ENCODE results near the gene SNX11. TPM values are rescaled to one million over a fixed set of nuclear protein-coding genes. Genes with fewer than 3 reads are reported as not detected.
A peak's percentile ranks its signal among the peaks of the same experiment; 100 is the strongest.

SNX11 gene
- polyA plus RNA-seq, 6 donors from 2014 or later, result 31.9 to 59.4 (median 38.3) TPM

DNA sequence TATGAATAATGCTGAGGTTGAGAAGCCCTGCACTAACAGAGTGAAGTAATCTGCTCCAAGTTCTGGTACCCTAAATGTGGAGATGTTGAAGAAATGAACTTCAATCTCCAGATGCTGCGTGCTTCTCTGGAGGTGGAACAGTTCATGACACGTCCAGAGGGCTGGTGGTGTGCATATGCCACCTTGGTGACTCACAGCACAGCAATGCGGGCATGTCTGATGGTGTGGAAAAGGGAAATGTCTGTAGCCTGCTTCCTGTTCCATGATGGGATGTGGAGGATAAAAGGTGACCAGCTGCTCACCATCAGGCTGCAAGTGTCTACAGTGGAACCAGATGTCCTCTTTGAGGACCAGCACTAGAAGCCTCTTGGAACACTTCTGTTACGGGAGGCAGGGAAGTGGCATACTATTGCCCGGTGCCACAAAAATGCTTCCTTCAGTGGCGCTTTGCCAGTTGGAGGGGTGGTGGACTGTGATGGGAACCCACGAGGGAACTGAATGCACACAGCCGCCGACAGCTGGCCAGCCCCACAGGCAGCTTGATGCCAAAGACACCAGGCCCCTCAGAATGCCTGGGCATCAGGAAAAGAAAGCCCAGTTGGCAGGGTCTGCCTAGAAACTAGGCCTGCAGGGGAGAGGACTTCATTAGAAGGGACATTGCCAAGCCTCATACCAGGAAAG lies 19.9 kb downstream of the SNX11 start:
- no peaks in the 10 kb centered on the region for H3K27me3 Mint-ChIP-seq
- no peak overlapping the region for H3K4me3 Mint-ChIP-seq
- H3K9me3 Mint-ChIP-seq, result no peaks in the 10 kb centered on the region
- H3K27ac Mint-ChIP-seq, result no peak overlapping the region
- ATAC-seq (ENCODE audit: low read depth in 2 of 2) (no peak), DNase-seq (no peak)
- H3K4me1 Mint-ChIP-seq, result peaks cover 3 to 7% (median 4%) of the 10 kb centered on the region in 3 donors
- H3K36me3 Mint-ChIP-seq, result peaks cover 0 to 9% of the 10 kb centered on the region in 2 donors

GRCh38 chr17:48128400-48128799 lies 20.8 kb downstream of the SNX11 start:
- Mint-ChIP-seq H3K4me3 (no peak overlapping the region), H3K4me1 (peaks cover 3 to 7% (median 4%) of the 10 kb centered on the region in 3 donors), H3K36me3 (peaks cover 0 to 3% of the 10 kb centered on the region in 2 donors), H3K27me3 (no peaks in the 10 kb centered on the region), H3K27ac (peak overlapping the region in 1 of 6 donors; percentile 22), H3K9me3 (no peaks in the 10 kb centered on the region)
- no peak for DNase-seq
- ATAC-seq (ENCODE audit: low read depth in 2 of 2), result no peak

DNA sequence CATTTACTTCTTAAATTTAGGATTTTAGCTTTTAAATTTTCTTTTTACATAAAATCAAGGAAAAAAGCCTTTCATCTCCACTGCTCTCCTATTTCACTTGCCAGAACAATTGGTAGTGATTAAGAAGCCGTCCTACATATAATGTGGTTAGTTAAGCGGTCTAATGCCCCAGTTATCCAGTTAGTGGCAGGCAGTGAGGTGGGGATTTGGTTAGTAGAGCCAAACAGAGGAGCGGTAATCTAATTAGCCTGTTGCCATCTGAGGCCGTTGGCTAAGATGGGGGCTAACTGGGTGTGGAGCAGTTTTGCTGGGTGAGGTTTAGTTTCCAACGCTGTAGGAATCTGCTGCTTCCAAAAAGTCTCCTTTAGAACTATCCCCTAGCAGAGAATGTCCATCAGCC lies 22.4 kb downstream of the SNX11 start:
- Mint-ChIP-seq H3K27ac (peak overlapping the region in 1 of 6 donors; percentile 47), H3K27me3 (no peaks in the 10 kb centered on the region), H3K4me3 (no peak overlapping the region), H3K36me3 (no peaks in the 10 kb centered on the region), H3K9me3 (no peaks in the 10 kb centered on the region), H3K4me1 (peaks cover 3 to 7% (median 4%) of the 10 kb centered on the region in 3 donors)
- DNase-seq (no peak), ATAC-seq (ENCODE audit: low read depth in 2 of 2) (no peak)

DNA sequence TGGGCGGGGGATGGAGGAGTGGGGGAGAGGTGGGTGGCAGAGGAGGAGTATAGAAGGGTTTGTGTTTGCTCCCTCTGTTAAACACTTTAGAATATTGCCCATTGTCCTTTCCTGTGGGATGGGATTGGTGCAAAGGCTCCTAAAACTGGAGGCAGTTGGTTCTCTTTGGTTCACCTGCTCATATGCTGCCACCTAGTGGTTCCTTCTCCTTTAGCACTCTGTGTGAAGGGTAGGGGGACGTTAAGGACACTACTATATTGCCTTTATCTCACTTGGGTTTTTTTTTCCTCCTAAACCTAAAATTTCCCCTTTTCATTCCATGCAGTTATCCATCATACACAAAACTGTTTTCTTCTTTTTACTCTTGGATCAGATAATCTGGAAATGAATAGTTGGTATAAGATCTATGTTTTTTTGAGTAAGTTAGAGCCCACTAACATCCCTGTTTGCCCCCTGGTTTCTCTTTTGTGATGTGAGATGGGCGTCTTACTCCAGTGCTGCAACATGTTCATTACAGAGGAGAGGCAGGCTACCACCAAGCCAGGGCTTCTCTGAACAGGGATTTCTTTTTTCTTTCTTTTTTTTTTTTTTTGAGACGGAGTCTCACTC lies 23.8 kb downstream of the SNX11 start:
- Mint-ChIP-seq H3K27ac (peak overlapping the region in 4 of 6 donors; percentile 13 to 76 (median 46)), H3K4me3 (no peak overlapping the region), H3K36me3 (no peaks in the 10 kb centered on the region), H3K4me1 (peaks cover 3 to 7% (median 4%) of the 10 kb centered on the region in 3 donors), H3K9me3 (no peaks in the 10 kb centered on the region), H3K27me3 (no peaks in the 10 kb centered on the region)
- DNase-seq (peak; percentile 60), ATAC-seq (ENCODE audit: low read depth in 2 of 2) (peak; percentile 81 to 88)

DNA sequence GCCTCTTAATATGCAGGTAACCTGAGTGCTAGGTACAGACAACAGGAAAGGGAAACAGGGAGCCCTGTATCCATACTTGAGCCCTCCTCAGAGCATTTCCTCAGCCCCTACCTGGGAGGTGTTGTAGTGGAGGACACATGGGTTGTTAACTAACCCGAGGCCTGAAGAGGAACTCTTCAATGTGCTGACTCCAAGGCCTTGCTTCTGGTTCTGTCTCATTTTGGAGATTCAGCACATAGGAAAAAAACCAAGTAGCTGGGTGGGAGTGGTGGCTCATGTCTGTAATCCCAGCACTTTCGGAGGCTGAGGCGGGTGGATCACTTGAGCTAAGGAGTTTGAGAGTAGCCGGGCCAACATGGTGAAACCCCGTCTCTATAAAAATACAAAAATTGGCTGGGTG lies 24.8 kb downstream of the SNX11 start:
- no peak overlapping the region for H3K4me3 Mint-ChIP-seq
- DNase-seq (no peak), ATAC-seq (ENCODE audit: low read depth in 2 of 2) (no peak)
- H3K4me1 Mint-ChIP-seq, result peaks cover 3 to 7% (median 4%) of the 10 kb centered on the region in 3 donors
- H3K27me3 Mint-ChIP-seq, result no peaks in the 10 kb centered on the region
- no peak overlapping the region for H3K27ac Mint-ChIP-seq
- no peaks in the 10 kb centered on the region for H3K9me3 Mint-ChIP-seq
- H3K36me3 Mint-ChIP-seq, result no peaks in the 10 kb centered on the region

GRCh38 chr17:48134912-48135480 lies 27.4 kb downstream of the SNX11 start:
- Mint-ChIP-seq H3K4me1 (peaks cover 7 to 12% (median 8%) of the 10 kb centered on the region in 3 donors), H3K36me3 (peaks cover 0 to 5% of the 10 kb centered on the region in 2 donors), H3K9me3 (no peaks in the 10 kb centered on the region), H3K27me3 (no peaks in the 10 kb centered on the region), H3K4me3 (no peak overlapping the region), H3K27ac (peak overlapping the region in 1 of 6 donors; percentile 80)
- DNase-seq, result no peak
- no peak for ATAC-seq (ENCODE audit: low read depth in 2 of 2)

DNA sequence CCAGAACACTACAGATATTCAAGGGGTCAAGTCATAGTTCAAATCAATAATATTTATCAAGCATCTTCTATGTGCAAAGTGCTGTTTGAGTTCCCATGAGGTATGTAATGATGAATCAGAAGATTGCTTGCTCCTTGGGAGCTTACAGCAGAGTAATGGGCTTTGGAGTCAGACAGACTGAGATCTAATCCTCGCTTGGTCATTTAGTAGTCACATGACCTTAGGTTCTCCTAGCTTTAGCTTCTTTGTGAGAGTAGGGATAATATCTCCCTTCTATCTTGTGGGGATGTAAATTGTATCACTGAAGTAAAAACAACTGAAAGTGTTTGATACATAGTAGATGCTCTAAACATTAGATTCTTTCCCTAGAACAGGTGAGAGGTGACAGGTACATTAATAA lies 30.1 kb downstream of the SNX11 start:
- Mint-ChIP-seq H3K27me3 (no peaks in the 10 kb centered on the region), H3K4me3 (no peak overlapping the region), H3K36me3 (peaks cover 0 to 5% of the 10 kb centered on the region in 2 donors), H3K4me1 (peaks cover 10 to 18% (median 12%) of the 10 kb centered on the region in 3 donors), H3K9me3 (no peaks in the 10 kb centered on the region), H3K27ac (no peak overlapping the region)
- no peak for DNase-seq
- no peak for ATAC-seq (ENCODE audit: low read depth in 2 of 2)

DNA sequence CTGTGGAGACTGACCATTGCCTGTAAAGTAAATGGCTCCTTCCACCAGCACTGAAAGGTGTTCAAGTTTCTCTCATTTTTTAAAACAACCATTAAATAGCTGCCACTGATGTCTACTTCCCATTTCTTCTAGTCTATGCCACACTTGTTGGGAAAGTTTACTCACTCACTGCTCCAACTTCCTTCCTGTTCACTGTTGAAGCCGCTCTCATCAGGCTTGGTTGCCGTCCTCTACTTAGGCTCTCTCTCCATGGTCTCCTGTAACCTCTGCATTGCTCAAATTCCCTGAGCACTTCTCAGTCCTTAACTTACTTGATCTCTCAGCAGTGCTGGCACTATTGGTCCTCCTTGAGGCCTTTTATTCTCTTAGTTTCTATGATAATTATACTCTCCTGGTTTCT lies 32.4 kb downstream of the SNX11 start:
- DNase-seq, result no peak
- Mint-ChIP-seq H3K27ac (peak overlapping the region; percentile 3 to 80 (median 52)), H3K4me1 (peaks cover 10 to 21% (median 12%) of the 10 kb centered on the region in 3 donors), H3K9me3 (no peaks in the 10 kb centered on the region), H3K4me3 (no peak overlapping the region), H3K36me3 (peaks cover 0 to 5% of the 10 kb centered on the region in 2 donors), H3K27me3 (no peaks in the 10 kb centered on the region)
- no peak for ATAC-seq (ENCODE audit: low read depth in 2 of 2)

DNA sequence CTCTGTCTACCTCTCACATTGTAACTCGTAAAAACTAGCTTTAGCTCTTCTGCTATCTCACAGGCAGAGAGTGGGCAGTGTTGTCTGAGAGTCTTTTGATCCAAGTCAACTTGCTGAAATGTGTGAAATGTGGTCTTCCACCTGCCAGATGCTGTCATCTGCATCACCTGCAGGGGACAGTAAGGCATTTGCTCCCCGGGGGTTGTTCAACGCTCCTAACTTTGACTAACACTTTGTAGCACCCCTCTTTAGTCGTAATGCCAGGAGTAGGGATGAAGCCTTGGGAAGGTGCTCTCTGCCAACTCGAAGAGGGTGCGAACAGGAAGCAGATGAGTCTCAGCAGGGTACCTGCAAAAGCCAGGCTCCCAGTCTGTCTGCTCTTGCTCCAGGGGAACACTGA lies 36.1 kb downstream of the SNX11 start:
- H3K27me3 Mint-ChIP-seq, result no peaks in the 10 kb centered on the region
- H3K27ac Mint-ChIP-seq, result no peak overlapping the region

DNA sequence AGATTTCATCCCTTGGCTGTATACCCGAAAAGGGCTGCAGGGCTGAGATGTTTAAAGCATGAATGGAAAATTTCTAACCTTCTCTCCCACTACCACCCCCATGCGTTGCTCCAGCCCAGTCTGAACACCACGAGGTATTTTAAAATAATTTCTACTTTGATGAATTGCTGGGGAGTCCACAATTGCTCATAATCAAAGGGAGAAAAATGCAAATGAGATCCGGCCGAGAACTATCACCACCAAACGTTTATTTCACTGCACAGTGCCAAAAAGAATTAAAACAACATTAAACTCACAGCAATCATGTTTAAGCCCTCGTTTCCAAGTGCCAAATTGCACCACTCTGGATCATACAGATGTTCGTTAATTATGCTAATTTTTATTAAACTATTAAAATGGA lies 36.7 kb downstream of the SNX11 start:
- no peak for ATAC-seq (ENCODE audit: low read depth in 2 of 2)
- Mint-ChIP-seq H3K27ac (peak overlapping the region in 1 of 6 donors; percentile 15), H3K4me1 (peaks cover 10 to 21% (median 12%) of the 10 kb centered on the region in 3 donors), H3K27me3 (no peaks in the 10 kb centered on the region), H3K36me3 (peaks cover 7 to 23% of the 10 kb centered on the region in 2 donors), H3K4me3 (no peak overlapping the region), H3K9me3 (no peaks in the 10 kb centered on the region)
- DNase-seq, result no peak

More for the DNA sequence above, 36.1 kb downstream of the SNX11 start:
- Mint-ChIP-seq H3K9me3 (no peaks in the 10 kb centered on the region), H3K36me3 (peaks cover 7 to 17% of the 10 kb centered on the region in 2 donors), H3K4me1 (peaks cover 10 to 21% (median 12%) of the 10 kb centered on the region in 3 donors), H3K4me3 (no peak overlapping the region)
- ATAC-seq (ENCODE audit: low read depth in 2 of 2) (no peak), DNase-seq (no peak)

GRCh38 chr17:48144976-48145798 lies 37.6 kb downstream of the SNX11 start:
- no peak overlapping the region for H3K4me3 Mint-ChIP-seq
- peak overlapping the region in 3 of 6 donors; percentile 26 to 42 (median 29) for H3K27ac Mint-ChIP-seq
- H3K9me3 Mint-ChIP-seq, result no peaks in the 10 kb centered on the region
- peaks cover 7 to 18% of the 10 kb centered on the region in 2 donors for H3K36me3 Mint-ChIP-seq
- no peak for DNase-seq
- ATAC-seq (ENCODE audit: low read depth in 2 of 2), result no peak
- peaks cover 3 to 14% (median 8%) of the 10 kb centered on the region in 3 donors for H3K4me1 Mint-ChIP-seq
- no peaks in the 10 kb centered on the region for H3K27me3 Mint-ChIP-seq

GRCh38 chr17:48148029-48148770 lies 40.6 kb downstream of the SNX11 start:
- H3K27me3 Mint-ChIP-seq, result no peaks in the 10 kb centered on the region
- peak overlapping the region in 1 of 6 donors; percentile 75 for H3K27ac Mint-ChIP-seq
- H3K4me3 Mint-ChIP-seq, result no peak overlapping the region
- no peaks in the 10 kb centered on the region for H3K4me1 Mint-ChIP-seq
- DNase-seq (no peak), ATAC-seq (ENCODE audit: low read depth in 2 of 2) (no peak)
- H3K9me3 Mint-ChIP-seq, result no peaks in the 10 kb centered on the region
- H3K36me3 Mint-ChIP-seq, result peaks cover 7 to 18% of the 10 kb centered on the region in 2 donors

Measured in naive B cell (primary cell).